Adipose tissue (tissue), 3 donors: ENCODE measurements around the gene PRICKLE2. TPM values are rescaled to one million over a fixed set of nuclear protein-coding genes. Genes with fewer than 3 reads are reported as not detected.
"Not testable (repeated sequence)": the region's sequence is repeated elsewhere in the genome, so short reads cannot be mapped to it uniquely, and the experiment has no call there.

Experiments
- H3K27ac ChIP-seq: one replicate; pipeline ENCODE4 v1.5.1; 2013; ENCODE audit warnings: low read depth, low read length
- WGBS, 3 donors: extraction: QIAGEN DNeasy Blood & Tissue Kit; methylation state at CpG; one replicate each; pipeline ENCODE4 v1.1.7; 2013; 5-methylcytosine and 5-hydroxymethylcytosine counted together
- polyA plus RNA-seq, 3 donors: library from polyadenylated mRNA; stranded (reverse); fragments of 200-250 nt; gene quantifications; one replicate each; pipeline ENCODE4 v1.2.3, GENCODE V29; 2013
- donor health status: healthy with polysubstance abuse.
- donor health status: Bipolar disorder and iron deficiency.
- donor health status: healthy.

The PRICKLE2 gene
- polyA plus RNA-seq, 3 donors: 2.2 to 13.2 (median 9.8) TPM

GRCh38 chr3:64098670-64099069 is 126.6 kb downstream of the PRICKLE2 start:
- WGBS, 3 donors: 75 to 85% (median 82%) methylated on average over 3 of the region's 3 CpGs
- no peak overlapping the region for H3K27ac ChIP-seq

- WGBS, 3 donors: 83 to 90% (median 84%) methylated on average over 5 of the region's 5 CpGs
- H3K27ac ChIP-seq: no peak overlapping the region
Observed at GRCh38 chr3:64097920-64098319, 127.3 kb downstream of the PRICKLE2 start.

GRCh38 chr3:64095802-64096201 is 129.5 kb downstream of the PRICKLE2 start:
- 79 to 90% (median 80%) methylated on average over 3 of the region's 3 CpGs for WGBS, 3 donors
- no peak overlapping the region for H3K27ac ChIP-seq

DNA sequence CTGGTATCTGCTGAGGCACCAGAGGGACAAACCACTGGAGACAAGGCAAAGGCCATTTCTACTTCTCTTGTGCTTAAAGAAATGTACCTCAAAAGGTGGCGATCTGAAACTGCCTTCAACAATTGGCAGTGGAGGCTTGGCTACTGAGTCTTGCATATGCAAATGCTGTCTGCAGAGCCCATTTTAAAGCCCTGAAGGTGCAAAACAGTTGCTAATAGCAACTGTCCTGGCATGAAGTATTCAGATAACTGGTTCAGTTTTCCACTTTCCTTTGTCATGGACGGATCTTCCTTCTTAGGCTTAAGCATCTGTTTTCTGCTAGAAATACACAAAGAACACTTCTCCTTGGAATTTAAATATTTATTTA is 130.6 kb downstream of the PRICKLE2 start:
- 93 to 97% (median 96%) methylated on average over 2 of the region's 2 CpGs for WGBS, 3 donors
- H3K27ac ChIP-seq: no peak overlapping the region

DNA sequence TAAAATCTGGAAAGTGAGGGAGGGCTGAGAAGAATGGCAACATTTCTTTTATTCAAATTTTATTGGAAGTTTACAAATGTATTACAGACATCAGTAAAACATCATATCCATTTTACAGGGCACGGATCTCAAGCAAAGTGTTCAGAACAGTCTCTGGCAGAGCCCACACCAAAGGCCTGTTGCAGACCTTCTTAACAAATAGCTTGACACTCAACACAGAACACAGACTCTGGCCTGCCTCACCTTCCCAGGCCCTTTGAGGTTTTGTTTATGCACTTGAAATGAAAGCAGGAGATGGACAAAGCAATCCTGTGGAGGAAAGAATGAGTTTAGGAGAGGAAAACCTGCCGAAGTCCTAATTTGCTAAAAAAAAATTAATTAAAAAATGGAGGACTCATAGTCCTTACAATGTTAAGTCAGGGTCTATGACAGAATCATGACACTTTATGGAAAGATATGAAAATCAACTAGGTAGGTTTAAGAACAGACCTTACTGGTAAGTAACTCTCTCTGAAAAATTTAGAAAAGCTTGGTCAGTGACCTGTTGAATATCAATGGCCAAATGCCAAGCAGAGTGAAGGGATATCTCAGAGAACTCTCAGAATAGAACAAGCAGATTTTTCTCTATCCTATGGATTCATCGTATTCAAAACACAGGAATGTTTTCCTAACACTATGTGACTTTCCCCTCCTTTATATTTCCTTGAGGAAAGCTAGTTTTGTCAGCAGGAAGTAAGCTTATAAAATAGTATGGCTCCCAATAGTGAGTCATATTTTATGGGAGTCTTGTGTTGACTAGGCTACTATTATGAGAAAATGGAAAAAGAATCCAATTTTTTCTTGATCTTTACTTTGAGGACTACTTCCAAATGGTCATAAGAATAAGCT is 131.2 kb downstream of the PRICKLE2 start:
- no peak overlapping the region for H3K27ac ChIP-seq
- 79 to 91% (median 79%) methylated on average over 3 of the region's 3 CpGs for WGBS, 3 donors

DNA sequence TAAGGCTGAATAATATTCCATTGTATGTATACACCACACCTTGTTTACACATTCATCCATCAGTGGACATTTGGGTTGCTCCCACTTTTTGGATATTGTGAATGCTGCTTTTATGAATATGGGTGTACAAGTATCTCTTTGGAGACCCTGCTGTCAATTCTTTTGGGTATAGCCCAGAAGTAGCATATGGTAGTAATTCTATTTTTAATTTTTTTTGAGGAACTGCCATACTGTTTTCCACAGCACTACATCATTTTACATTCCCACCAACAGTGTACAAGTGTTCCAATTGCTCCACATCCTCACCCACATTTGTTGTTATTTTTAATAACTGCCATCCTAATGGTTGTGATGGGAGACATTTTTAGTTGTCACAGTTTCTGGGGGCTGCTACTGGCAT is 132.1 kb downstream of the PRICKLE2 start:
- H3K27ac ChIP-seq: no peak overlapping the region

DNA sequence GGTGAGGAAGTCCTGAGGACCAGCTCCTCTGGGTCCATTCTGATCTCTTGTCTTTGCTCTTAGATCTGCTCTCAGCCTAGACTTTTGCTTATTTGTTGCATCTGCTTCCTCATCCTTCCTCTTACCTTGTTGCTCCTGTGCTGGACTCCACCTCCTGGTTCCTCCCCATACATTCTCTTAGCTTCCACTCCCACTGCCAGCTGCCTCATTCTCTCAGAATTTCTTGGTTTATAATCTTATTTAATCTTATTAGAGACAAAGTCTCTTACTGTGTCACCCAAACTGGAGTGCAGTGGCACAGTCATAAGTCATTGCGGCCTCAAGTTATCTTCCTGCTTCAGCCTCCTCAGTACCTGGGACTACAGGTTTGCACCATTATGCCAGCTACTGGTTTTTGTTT is 133.8 kb downstream of the PRICKLE2 start:
- 96 to 100% (median 100%) methylated on average over 1 of the region's 1 CpG for WGBS, 3 donors

GRCh38 chr3:64089386-64089785 is 135.9 kb downstream of the PRICKLE2 start:
- WGBS, 3 donors: 63 to 71% (median 70%) methylated on average over 4 of the region's 4 CpGs
- not testable (repeated sequence) for H3K27ac ChIP-seq

More for the DNA sequence above, 133.8 kb downstream of the PRICKLE2 start:
- H3K27ac ChIP-seq: no peak overlapping the region

DNA sequence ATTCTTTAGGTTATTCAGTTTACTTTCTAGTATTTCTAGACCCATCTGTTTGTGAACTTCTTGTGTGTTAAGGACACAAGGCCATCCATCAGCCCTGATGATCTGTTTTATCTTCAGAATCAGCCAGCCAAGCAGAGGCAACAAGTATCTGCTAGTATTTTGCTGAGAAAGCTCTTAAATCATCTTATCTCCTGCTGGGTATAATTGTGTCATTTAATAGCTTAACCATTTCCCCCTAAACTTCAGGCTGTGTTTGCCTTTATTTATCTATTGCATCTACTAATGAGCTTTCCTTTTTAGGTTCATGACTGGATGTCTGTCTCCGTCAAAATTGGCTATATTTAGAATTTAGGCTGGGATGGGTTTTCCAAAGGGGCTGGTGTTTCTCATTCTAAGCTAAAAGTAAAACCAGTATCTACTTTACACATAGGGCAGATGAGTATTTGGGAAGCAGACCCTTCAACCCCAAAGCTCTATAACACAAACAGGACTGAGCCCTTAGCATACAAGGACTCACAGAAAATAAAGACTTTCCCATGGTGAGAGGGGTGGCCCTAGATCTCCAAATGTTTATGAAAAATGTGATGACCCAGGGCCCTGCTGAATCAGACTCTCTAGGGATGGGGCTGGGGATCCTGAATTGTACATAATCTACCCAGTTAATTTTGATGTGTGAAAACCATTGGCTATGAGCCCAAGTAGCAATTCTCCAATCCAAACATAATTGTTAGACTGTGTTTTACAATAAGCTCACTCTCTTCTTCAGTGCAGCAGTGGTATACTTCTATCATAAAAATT is 136.7 kb downstream of the PRICKLE2 start:
- no peak overlapping the region for H3K27ac ChIP-seq
- WGBS, 3 donors: 36 to 53% (median 48%) methylated on average over 1 of the region's 1 CpG

GRCh38 chr3:64086479-64087252 is 138.6 kb downstream of the PRICKLE2 start:
- 75 to 78% (median 76%) methylated on average over 5 of the region's 5 CpGs for WGBS, 3 donors
- no peak overlapping the region for H3K27ac ChIP-seq

- 52 to 97% (median 92%) methylated on average over 1 of the region's 1 CpG for WGBS, 3 donors
- H3K27ac ChIP-seq: no peak overlapping the region
Observed at GRCh38 chr3:64084640-64085039, 140.6 kb downstream of the PRICKLE2 start.

GRCh38 chr3:64083575-64083974 is 141.7 kb downstream of the PRICKLE2 start:
- H3K27ac ChIP-seq: no peak overlapping the region
- WGBS, 3 donors: 50 to 78% (median 57%) methylated on average over 3 of the region's 3 CpGs

DNA sequence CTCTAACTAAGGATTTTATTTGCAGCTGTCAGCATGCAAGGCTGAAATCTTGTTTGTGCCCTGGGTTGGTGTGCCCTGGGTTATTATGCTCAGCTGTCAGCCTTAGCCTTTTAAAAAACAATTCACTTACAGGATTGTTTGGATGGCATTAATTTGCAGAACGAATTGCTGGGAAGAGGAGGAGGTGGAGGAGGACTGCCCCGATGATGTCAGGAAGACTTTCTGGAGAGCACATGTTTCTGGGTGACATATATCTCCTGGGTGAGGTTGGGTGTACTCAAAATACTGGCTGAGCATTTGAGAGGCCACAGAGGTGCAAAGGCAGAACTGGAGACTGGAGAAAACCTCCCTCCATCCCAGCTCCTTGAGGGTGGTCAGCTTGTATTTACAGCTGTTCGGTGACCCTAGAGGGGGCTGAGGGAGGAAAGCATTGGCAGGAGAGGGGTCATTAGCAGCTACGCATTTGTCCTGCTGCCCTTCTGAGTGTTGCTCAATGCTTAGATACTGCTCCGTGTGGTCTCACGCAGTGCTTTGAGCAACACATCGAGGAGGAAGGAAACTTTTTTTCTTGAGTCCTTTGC is 142.2 kb downstream of the PRICKLE2 start:
- WGBS, 3 donors: 45 to 77% (median 64%) methylated on average over 7 of the region's 7 CpGs
- H3K27ac ChIP-seq: no peak overlapping the region

GRCh38 chr3:64082411-64082810 is 142.9 kb downstream of the PRICKLE2 start:
- H3K27ac ChIP-seq: no peak overlapping the region
- 75 to 81% (median 77%) methylated on average over 3 of the region's 3 CpGs for WGBS, 3 donors

DNA sequence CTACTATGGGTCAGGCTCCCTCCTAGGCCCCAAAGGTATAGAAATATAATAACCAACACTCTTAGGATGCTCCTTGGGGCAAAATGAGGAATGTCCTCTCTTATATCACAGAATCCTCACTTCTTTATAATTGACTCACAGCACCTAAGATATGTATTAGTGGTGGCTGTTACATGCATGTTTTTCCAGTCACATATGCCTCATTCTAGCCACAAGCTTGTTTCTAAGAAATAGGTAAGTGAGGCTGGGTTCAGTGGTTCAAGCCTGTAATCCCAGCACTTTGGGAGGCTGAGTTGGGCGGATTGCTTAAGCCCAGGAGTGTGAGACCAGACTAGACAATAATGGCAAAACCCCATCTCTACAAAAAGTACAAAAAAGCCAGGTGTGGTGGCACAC is 144.0 kb downstream of the PRICKLE2 start:
- WGBS, 3 donors: 87 to 96% (median 91%) methylated on average over 1 of the region's 1 CpG
- H3K27ac ChIP-seq: no peak overlapping the region

- WGBS, 3 donors: 78 to 87% (median 84%) methylated on average over 1 of the region's 1 CpG
- no peak overlapping the region for H3K27ac ChIP-seq
Observed at GRCh38 chr3:64080616-64081234, 144.5 kb downstream of the PRICKLE2 start.

DNA sequence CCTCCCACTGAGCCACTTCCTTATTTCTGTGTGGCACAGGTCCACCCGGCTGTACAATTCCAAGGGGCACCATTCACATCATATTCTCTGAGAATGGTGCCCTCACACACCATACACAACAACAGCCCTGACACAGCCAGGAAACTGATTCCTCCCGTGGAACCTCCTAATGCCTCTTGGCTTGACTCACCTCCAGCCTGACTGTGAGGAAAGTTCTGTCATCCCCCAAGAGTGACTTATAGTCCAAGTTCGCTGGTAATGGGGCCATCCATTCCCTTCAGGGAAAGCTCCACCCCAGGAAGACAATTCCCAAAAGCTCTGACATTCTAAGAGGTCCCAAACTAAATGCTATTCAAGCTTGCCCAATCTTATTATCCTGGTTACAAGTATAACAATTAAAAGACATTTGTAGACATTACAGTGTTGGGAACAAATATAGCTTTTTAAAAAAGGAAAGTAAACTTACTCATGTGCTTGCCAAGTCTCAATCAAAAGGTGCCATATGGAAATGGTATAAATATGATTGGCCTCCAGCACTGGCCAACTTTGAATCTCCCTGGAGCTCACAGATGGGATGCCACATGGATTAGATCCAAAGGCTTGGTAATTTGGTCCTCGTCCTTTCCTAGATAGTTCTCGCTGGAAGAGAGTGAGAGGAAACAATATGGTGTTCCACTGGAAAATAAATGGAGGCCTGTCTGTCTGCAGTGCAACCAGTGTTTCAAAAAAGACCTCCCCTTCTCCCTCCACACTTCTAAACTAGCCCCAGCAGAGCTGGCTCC is 145.7 kb downstream of the PRICKLE2 start:
- H3K27ac ChIP-seq: no peak overlapping the region
- 64 to 85% (median 65%) methylated on average over 5 of the region's 5 CpGs for WGBS, 3 donors
